Keratinocyte (primary cell): ENCODE results near the gene SLCO3A1.

Source experiments
- EZH2 ChIP-seq: IDR thresholded peaks from one replicate; pipeline ENCODE4 v1.6.1; 2012; ENCODE audit warnings: inconsistent platforms, mild to moderate bottlenecking, low read length, moderate library complexity
- TF ChIP-seq, protein P1 (sequence below), 3 experiments: IDR thresholded peaks in 1 of 3; conservative IDR thresholded peaks in 1 of 3; optimal IDR thresholded peaks in 1 of 3; 2 replicates in 2 of 3; 3 replicates in 1 of 3; pipeline versions ENCODE3 to v1.5.1; 2011; ENCODE audit warnings: low read length in 3 of 3, mild to moderate bottlenecking in 3 of 3, moderate library complexity in 2 of 3, control low read depth in 1 of 3, inconsistent platforms in 1 of 3; ENCODE audit not compliant: insufficient read depth in 2 of 3; ENCODE audit errors: extremely low read depth in 1 of 3

DNA sequence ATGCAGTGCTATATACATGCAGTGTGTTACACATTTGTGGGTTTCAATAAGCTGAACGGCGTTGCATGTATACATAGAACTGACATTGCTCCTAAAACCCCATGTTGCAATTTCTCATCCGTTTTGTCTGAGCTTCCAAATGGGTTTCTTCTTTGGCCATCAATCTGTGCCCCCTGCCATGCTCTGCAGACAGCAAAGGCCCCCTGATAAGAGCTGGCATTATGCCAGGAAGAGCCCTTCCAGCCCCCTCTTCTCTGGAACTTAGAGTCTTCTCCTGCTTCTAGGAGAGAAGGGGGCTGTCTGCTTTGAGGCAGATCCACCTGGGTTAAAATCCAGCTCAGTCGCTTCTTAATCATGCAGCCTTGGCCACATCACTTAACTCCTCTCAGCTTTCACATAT, 254.0 kb downstream of the SLCO3A1 start:
- TF ChIP-seq, protein P1, sequence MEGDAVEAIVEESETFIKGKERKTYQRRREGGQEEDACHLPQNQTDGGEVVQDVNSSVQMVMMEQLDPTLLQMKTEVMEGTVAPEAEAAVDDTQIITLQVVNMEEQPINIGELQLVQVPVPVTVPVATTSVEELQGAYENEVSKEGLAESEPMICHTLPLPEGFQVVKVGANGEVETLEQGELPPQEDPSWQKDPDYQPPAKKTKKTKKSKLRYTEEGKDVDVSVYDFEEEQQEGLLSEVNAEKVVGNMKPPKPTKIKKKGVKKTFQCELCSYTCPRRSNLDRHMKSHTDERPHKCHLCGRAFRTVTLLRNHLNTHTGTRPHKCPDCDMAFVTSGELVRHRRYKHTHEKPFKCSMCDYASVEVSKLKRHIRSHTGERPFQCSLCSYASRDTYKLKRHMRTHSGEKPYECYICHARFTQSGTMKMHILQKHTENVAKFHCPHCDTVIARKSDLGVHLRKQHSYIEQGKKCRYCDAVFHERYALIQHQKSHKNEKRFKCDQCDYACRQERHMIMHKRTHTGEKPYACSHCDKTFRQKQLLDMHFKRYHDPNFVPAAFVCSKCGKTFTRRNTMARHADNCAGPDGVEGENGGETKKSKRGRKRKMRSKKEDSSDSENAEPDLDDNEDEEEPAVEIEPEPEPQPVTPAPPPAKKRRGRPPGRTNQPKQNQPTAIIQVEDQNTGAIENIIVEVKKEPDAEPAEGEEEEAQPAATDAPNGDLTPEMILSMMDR (optimal IDR thresholded peaks at IDR 0.05 in 1 of 3, IDR thresholded peaks at IDR 0.05 in 1 of 3, conservative IDR thresholded peaks at IDR 0.05 in 1 of 3; ENCODE audit: extremely low read depth in 1 of 3, insufficient read depth in 2 of 3, low read length in 3 of 3), result no peak
- no peak for TF ChIP-seq EZH2
